Activated CD8-positive, alpha-beta memory T cell treated with anti-CD3 and anti-CD28 coated beads for 1 hour (primary cell): Measurements from ENCODE around the gene PSMD14.

Source experiments
- DNase-seq, 2 donors: peaks; one replicate each; pipeline ENCODE4 v3.0.0-alpha.2; 2020; ENCODE audit warnings: low read depth in 1 of 2; ENCODE audit errors: extremely low read depth in 1 of 2

PSMD14 gene

GRCh38 chr2:161418275-161418714 lies 110.1 kb downstream of the PSMD14 start:
- DNase-seq, result no peak

- no peak for DNase-seq
These were observed 110.8 kb downstream of the PSMD14 start for GRCh38 chr2:161418715-161419637.

DNA sequence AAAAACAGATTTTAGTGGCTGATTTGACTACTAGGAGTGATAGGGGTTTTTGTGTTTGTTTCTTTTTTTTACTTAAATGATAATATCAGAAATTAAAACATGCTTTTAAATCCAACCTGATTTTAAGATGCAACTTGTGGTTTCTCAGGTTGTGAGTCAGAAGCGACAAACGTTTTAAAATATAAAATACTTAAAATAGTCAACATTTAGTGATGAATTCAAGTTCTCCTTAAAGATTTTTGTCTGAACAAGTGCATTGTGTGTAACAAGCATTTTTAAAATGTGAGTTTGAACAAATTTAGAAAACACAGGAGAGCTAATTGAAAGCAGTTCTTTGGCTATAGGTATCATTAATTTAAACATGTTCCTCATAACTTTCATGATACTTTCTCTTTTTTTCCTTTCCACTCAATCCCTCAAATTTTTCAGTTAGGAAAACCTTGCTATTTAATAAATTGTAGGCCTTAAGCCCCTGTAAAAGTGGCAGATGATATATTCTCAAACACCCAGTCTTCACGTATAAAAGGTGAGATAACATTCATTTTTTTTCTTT lies 111.5 kb downstream of the PSMD14 start:
- DNase-seq, result no peak

DNA sequence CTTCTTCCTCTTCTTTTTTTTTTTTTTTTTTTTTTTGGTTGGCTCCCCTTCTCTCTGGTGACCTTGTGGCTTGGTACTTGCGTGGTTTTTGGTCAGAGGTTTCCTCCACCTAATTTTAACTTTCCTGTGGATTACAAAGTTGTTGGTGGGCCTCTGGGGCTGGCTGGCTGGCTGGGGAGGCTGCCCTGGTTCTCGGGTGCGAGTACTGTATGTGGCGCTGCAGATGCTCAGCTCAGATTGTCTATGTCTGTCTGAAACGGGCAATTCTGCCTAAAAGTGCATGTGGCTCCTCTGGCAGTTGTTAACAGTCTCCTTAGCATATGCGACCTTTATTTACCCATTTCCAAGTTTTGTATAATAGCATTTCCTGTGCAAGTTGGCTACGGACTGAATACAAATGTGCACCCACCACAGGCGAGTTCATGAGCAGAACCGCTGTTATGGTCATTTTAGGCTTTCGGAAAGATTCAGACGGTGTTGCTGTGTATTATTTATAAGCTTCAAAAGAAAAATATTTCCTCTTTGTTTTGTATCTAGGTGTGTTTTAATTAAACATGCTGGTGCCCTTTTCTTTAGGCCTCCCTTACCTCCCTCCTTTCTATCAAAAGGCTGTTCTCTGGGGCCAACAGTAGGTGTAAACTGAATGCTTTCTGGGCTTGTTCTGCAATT lies 112.3 kb downstream of the PSMD14 start:
- no peak for DNase-seq

- no peak for DNase-seq
These were observed 113.5 kb downstream of the PSMD14 start for GRCh38 chr2:161421686-161422085.

GRCh38 chr2:161422816-161423403 lies 114.7 kb downstream of the PSMD14 start:
- no peak for DNase-seq

DNA sequence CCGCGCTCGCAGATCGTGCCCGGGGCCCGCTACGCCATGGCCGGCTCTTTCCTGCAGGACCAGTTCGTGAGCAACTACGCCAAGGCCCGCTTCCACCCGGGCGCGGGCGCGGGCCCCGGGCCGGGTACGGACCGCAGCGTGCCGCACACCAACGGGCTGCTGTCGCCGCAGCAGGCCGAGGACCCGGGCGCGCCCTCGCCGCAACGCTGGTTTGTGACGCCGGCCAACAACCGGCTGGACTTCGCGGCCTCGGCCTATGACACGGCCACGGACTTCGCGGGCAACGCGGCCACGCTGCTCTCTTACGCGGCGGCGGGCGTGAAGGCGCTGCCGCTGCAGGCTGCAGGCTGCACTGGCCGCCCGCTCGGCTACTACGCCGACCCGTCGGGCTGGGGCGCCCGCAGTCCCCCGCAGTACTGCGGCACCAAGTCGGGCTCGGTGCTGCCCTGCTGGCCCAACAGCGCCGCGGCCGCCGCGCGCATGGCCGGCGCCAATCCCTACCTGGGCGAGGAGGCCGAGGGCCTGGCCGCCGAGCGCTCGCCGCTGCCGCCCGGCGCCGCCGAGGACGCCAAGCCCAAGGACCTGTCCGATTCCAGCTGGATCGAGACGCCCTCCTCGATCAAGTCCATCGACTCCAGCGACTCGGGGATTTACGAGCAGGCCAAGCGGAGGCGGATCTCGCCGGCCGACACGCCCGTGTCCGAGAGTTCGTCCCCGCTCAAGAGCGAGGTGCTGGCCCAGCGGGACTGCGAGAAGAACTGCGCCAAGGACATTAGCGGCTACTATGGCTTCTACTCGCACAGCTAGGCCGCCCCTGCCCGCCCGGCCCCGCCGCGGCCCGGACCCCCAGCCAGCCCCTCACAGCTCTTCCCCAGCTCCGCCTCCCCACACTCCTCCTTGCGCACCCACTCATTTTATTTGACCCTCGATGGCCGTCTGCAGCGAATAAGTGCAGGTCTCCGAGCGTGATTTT lies 115.5 kb downstream of the PSMD14 start:
- DNase-seq, result no peak

- no peak for DNase-seq
These were observed 116.2 kb downstream of the PSMD14 start for GRCh38 chr2:161424394-161424769.

- DNase-seq, result no peak
These were observed 116.9 kb downstream of the PSMD14 start for GRCh38 chr2:161424891-161425727.

DNA sequence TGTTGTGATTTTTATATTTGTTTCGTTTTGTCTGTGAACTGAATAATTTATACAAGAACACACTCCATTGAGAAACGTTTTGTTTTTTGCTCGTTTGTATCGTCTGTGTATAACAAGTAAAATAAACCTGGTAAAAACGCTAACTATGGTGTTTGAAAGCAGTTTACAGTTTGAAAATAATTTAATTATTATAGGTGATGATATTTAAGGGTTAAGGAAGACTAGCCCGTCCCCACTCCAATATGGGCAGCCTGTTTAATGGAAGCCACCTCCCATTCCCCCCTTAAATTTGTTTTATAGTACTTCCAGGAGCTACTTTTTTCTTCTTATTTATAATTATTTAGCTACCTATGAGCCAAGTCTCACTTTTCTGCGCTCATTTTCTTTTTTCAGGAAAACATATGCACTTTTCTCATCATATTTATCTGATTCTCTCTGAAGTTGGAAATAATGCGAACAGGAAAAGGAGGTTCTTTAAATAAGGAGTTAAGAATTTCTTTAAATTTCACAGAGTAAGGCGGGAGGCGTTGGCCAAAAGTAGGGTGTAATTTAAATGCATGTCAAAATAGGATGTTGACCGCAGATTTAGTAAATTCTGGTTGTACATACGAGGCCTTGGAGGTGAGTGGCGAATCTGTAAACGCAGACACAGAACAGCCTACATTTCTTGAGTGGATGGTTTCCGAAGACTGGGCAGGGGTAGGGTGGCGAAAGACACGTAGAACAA lies 117.7 kb downstream of the PSMD14 start:
- DNase-seq, result no peak

DNA sequence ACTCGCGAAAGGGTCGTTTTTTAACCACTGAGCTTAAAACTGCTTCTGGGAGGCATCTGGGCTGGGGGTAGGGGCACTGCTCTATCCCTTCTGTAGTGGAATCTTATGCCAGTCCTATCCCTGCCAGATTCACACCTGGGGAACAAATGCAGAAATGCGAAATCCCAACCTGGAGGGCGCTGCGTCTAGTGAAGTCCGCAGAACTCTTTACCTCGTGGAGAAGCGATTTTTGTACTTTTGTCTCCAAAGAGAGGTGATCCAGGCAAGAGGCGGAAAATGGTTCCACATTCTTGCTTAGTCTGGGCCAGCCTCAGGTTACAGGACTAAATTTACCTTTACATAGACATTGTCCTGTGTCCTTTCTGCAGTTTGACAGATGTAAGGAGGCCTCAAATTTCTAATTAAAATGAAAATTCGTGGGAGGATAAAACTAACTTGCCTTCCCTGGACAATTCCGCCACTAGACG lies 118.3 kb downstream of the PSMD14 start:
- no peak for DNase-seq

GRCh38 chr2:161426922-161427663 lies 118.9 kb downstream of the PSMD14 start:
- DNase-seq, result no peak

DNA sequence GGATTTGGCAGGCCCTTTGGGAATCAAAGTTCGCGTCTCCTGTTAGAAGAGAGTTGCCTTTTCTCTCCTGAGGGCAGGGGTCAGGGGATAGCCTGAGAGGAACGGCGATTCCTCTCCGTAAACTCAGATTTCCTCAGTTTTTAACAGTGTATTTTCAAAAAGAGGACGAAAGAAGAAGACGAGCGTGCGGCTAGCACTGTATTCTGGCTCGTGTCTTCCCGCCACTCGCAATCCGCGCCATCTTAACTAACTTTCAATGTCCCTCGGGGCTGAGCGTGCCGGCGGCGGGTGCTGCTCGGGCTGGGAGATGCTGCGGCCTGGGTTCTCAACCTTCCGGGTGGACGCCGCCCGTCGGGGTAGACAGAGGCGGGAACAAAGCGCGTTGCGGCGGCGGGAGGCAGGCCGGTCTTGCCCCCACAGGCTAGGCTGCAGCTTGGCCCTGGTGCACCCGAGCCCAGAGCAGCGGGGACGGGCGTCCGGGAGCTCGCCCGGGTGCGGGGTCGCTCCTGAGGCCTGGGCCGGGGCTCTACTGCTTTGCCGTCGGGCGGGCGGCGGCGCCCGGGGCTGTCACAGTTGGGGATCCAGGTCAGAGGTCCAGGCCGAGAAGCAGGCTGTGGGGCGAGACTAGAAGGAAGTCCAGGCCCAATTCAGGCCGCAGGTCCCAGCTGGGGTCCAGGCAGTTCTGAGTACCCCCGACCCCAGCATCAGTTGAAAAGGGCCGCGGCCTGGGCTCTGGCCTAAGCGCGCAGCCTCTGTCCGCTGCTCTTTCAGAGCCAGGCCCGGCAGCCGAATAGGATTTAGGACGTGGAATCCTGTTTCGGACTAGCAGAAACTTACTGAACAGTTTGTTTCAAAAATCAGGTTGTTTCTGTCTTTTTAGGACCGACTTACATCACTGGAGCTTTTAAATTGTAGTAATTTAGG lies 119.7 kb downstream of the PSMD14 start:
- no peak for DNase-seq

GRCh38 chr2:161430386-161430785 lies 122.2 kb downstream of the PSMD14 start:
- DNase-seq, result no peak

DNA sequence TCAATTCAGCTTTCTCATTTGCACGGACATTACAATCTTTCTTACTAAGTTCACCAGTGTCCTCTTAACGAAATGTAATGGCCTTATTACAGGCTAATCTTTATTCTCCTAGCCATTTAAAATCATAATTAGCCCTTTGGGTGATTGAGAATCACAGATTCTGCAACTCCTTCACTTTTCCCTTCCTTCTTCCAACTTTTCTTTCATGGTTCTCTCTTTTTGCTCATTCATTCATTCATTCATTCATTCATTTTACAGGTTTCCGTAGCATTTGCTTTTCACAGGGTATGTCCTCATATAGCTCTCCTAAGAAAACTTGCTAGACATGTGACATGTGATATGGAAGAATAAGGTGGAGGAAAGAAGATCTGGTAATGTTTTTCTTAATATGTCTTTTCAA lies 123.9 kb downstream of the PSMD14 start:
- DNase-seq, result no peak

GRCh38 chr2:161434118-161434517 lies 125.9 kb downstream of the PSMD14 start:
- DNase-seq, result no peak

- no peak for DNase-seq
These were observed 128.2 kb downstream of the PSMD14 start for GRCh38 chr2:161436411-161436810.
